ENCODE data around the gene RAB11A. TPM values are rescaled to one million over a fixed set of nuclear protein-coding genes. Genes with fewer than 3 reads are reported as not detected.

The RAB11A gene
- total RNA-seq, 1 experiment from 2014 or later, result 232 TPM

DNA sequence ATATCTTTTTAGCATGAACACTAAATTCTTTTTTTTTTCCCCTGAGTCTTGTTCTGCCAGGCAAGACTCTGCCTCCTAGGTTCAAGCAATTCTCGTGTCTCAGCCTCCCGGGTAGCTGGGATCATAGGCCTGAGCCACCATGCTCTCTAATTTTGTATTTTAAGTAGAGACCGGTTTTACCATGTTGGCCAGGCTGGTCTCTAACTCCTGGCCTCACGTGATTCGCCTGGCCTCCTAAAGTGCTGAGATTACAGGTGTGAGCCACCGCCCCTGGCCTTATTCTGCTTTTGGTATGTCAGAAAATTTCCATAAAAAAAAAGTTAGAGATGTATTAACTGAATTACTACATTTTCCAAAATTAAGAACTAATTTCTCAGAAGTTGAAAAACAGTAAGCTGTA is 14.3 kb downstream of the RAB11A start:
- H3K36me3 Mint-ChIP-seq (ENCODE audit: insufficient read depth, unreplicated experiment), result peaks cover 70% of the 10 kb centered on the region
- Histone ChIP-seq H3K9me3 (no peaks in the 10 kb centered on the region), H3K4me1 (peaks cover 8% of the 10 kb centered on the region; the same call in 1 of the 2 replicates), H3K4me3 (ENCODE audit: low read depth, low read length) (no peak overlapping the region), H3K27me3 (replicated peaks; ENCODE audit: control insufficient read depth, insufficient read depth, low read length) (no peaks in the 10 kb centered on the region), H3K36me3 (ENCODE audit: control insufficient read depth, insufficient read depth, low read length) (no peaks in the 10 kb centered on the region)
- DNase-seq, result no peak
- no peaks in the 10 kb centered on the region for H3K27me3 Mint-ChIP-seq (ENCODE audit: insufficient read depth, unreplicated experiment)
- ChIA-PET CTCF (no interaction called here), POLR2A (no interaction called here)
- intact Hi-C loops (cut with micrococcal nuclease; ENCODE audit: unreplicated experiment), result no loop called here
- BruUV-seq (replicated peaks), result no TSS peak
- no peaks in the 10 kb centered on the region for H3K9me3 Mint-ChIP-seq (ENCODE audit: unreplicated experiment)
- H3K4me3 Mint-ChIP-seq (ENCODE audit: unreplicated experiment), result no peak overlapping the region
- H3K27ac Mint-ChIP-seq (ENCODE audit: unreplicated experiment), result peak overlapping the region; percentile 26
- peaks cover 20% of the 10 kb centered on the region for H3K4me1 Mint-ChIP-seq (ENCODE audit: low read depth, unreplicated experiment)
- TF ChIP-seq, protein P1, sequence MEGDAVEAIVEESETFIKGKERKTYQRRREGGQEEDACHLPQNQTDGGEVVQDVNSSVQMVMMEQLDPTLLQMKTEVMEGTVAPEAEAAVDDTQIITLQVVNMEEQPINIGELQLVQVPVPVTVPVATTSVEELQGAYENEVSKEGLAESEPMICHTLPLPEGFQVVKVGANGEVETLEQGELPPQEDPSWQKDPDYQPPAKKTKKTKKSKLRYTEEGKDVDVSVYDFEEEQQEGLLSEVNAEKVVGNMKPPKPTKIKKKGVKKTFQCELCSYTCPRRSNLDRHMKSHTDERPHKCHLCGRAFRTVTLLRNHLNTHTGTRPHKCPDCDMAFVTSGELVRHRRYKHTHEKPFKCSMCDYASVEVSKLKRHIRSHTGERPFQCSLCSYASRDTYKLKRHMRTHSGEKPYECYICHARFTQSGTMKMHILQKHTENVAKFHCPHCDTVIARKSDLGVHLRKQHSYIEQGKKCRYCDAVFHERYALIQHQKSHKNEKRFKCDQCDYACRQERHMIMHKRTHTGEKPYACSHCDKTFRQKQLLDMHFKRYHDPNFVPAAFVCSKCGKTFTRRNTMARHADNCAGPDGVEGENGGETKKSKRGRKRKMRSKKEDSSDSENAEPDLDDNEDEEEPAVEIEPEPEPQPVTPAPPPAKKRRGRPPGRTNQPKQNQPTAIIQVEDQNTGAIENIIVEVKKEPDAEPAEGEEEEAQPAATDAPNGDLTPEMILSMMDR (IDR thresholded peaks at IDR 0.05; ENCODE audit: insufficient read depth in 1 of 2, low read depth in 1 of 2, low read length in 1 of 2, severe bottlenecking in 1 of 2, unreplicated experiment in 1 of 2), result no peak

DNA sequence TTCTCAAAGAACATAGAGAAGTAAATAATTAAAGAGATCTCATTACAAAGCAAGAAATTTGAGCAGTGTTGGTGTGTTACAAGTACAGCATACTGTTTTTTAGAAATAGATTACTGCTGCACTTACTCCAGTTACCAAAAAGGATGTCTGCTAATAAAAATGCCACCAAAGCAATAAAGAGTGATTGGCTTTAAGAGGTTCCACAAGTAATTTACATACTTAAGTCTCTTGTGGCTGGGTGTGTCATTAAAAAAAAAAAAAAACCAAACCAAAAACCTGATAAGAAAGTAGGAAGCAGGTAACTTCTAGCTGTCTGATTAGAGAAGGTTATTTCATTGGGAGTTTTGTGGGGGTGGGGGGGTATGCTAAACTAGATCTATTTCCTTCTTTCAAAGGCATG is 15.2 kb downstream of the RAB11A start:
- no peaks in the 10 kb centered on the region for H3K36me3 ChIP-seq (ENCODE audit: control insufficient read depth, insufficient read depth, low read length)
- H3K4me1 ChIP-seq, result peaks cover 8% of the 10 kb centered on the region; the same call in 1 of the 2 replicates
- no peak for DNase-seq
- Mint-ChIP-seq H3K27ac (ENCODE audit: unreplicated experiment) (peak overlapping the region; percentile 26), H3K4me1 (ENCODE audit: low read depth, unreplicated experiment) (peaks cover 20% of the 10 kb centered on the region), H3K36me3 (ENCODE audit: insufficient read depth, unreplicated experiment) (peaks cover 75% of the 10 kb centered on the region), H3K27me3 (ENCODE audit: insufficient read depth, unreplicated experiment) (no peaks in the 10 kb centered on the region), H3K4me3 (ENCODE audit: unreplicated experiment) (no peak overlapping the region), H3K9me3 (ENCODE audit: unreplicated experiment) (no peaks in the 10 kb centered on the region)
- no peaks in the 10 kb centered on the region for H3K27me3 ChIP-seq (replicated peaks; ENCODE audit: control insufficient read depth, insufficient read depth, low read length)
- H3K4me3 ChIP-seq (ENCODE audit: low read depth, low read length), result no peak overlapping the region
- TF ChIP-seq, protein P1 (IDR thresholded peaks at IDR 0.05; ENCODE audit: insufficient read depth in 1 of 2, low read depth in 1 of 2, low read length in 1 of 2, severe bottlenecking in 1 of 2, unreplicated experiment in 1 of 2), result no peak
- POLR2A ChIA-PET, result interaction anchor here (0.7 kb wide), 1 partner anchor 44 kb away, joined by 7 read pairs; no protein-coding TSS in a partner anchor
- CTCF ChIA-PET, result interaction anchor here (0.6 kb wide), 1 partner anchor 288 kb away, joined by 5 read pairs; no protein-coding TSS in a partner anchor
- no TSS peak for BruUV-seq (replicated peaks)
- no peaks in the 10 kb centered on the region for H3K9me3 ChIP-seq
- intact Hi-C loops (cut with micrococcal nuclease; ENCODE audit: unreplicated experiment), result no loop called here

DNA sequence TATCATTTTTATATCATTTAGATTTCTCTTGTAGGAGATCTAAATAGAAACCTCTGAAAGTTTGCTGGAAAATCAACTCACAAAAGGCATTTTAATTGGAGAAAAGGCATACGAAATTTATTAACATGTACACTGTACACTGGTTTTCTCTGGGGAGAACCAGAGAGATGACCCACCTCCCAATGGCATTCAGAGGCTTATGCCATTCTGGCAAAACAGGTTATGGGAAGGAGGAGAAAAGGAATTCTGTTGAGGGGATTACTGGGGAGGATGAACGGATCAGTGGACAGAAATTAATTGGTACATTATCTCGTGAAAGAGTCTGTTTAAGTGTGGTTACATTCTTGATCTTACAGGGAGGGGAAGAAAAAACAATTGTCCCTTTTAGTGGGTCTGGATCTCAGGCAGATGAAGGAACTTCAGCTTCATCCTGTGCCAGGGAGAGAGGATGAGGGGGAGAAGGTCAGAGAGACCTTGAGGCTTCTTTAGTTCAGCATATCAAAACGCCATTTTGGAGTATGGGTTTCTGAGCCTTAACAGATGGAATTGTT is 16.5 kb downstream of the RAB11A start:
- H3K27me3 ChIP-seq (replicated peaks; ENCODE audit: control insufficient read depth, insufficient read depth, low read length), result no peaks in the 10 kb centered on the region
- Mint-ChIP-seq H3K4me1 (ENCODE audit: low read depth, unreplicated experiment) (peaks cover 20% of the 10 kb centered on the region), H3K27ac (ENCODE audit: unreplicated experiment) (peak overlapping the region; percentile 81), H3K36me3 (ENCODE audit: insufficient read depth, unreplicated experiment) (peaks cover 77% of the 10 kb centered on the region), H3K4me3 (ENCODE audit: unreplicated experiment) (no peak overlapping the region), H3K9me3 (ENCODE audit: unreplicated experiment) (no peaks in the 10 kb centered on the region), H3K27me3 (ENCODE audit: insufficient read depth, unreplicated experiment) (no peaks in the 10 kb centered on the region)
- peak in 1 of 2 experiments; percentile 19 for DNase-seq
- no TSS peak for BruUV-seq (replicated peaks)
- H3K9me3 ChIP-seq, result no peaks in the 10 kb centered on the region
- POLR2A ChIA-PET, result no interaction called here
- H3K4me1 ChIP-seq, result peaks cover 8% of the 10 kb centered on the region; the same call in 1 of the 2 replicates
- intact Hi-C loops (cut with micrococcal nuclease; ENCODE audit: unreplicated experiment), result no loop called here
- no peak overlapping the region for H3K4me3 ChIP-seq (ENCODE audit: low read depth, low read length)
- CTCF ChIA-PET, result interaction anchor here (0.7 kb wide), 1 partner anchor 51 kb away, joined by 8 read pairs; no protein-coding TSS in a partner anchor
- no peaks in the 10 kb centered on the region for H3K36me3 ChIP-seq (ENCODE audit: control insufficient read depth, insufficient read depth, low read length)
- TF ChIP-seq, protein P1 (IDR thresholded peaks at IDR 0.05; ENCODE audit: insufficient read depth in 1 of 2, low read depth in 1 of 2, low read length in 1 of 2, severe bottlenecking in 1 of 2, unreplicated experiment in 1 of 2), result no peak
